Fibroblast of peridontal ligament (primary cell): Measurements from ENCODE around the gene EPHA8.

ENCODE experiments used
- DNase-seq: peaks from one replicate; pipeline ENCODE4 v3.0.0-alpha.2; 2010; ENCODE audit errors: extremely low read depth

EPHA8 gene

GRCh38 chr1:22567197-22567596, 3.9 kb downstream of the EPHA8 start:
- DNase-seq: no peak

GRCh38 chr1:22567994-22568393, 4.7 kb downstream of the EPHA8 start:
- no peak for DNase-seq

- no peak for DNase-seq
Measured at GRCh38 chr1:22569269-22569668, 6.0 kb downstream of the EPHA8 start.

GRCh38 chr1:22570140-22570909, 7.0 kb downstream of the EPHA8 start:
- DNase-seq: no peak

GRCh38 chr1:22572818-22573217, 9.5 kb downstream of the EPHA8 start:
- DNase-seq: no peak

GRCh38 chr1:22573237-22573636, 9.9 kb downstream of the EPHA8 start:
- no peak for DNase-seq

- DNase-seq: no peak
Measured at GRCh38 chr1:22575532-22576149, 12.4 kb downstream of the EPHA8 start.

- DNase-seq: no peak
Measured at GRCh38 chr1:22576150-22576544, 12.9 kb downstream of the EPHA8 start.

- DNase-seq: no peak
Measured at GRCh38 chr1:22576617-22577016, 13.3 kb downstream of the EPHA8 start.

- no peak for DNase-seq
Measured at GRCh38 chr1:22578732-22579361, 15.6 kb downstream of the EPHA8 start.

GRCh38 chr1:22579541-22580155, 16.4 kb downstream of the EPHA8 start:
- DNase-seq: no peak

GRCh38 chr1:22582661-22583635, 19.7 kb downstream of the EPHA8 start:
- no peak for DNase-seq

GRCh38 chr1:22584001-22584562, 20.8 kb downstream of the EPHA8 start:
- DNase-seq: no peak

- no peak for DNase-seq
Measured at GRCh38 chr1:22584970-22585369, 21.7 kb downstream of the EPHA8 start.

GRCh38 chr1:22585471-22585870, 22.2 kb downstream of the EPHA8 start:
- no peak for DNase-seq

GRCh38 chr1:22586356-22587130, 23.3 kb downstream of the EPHA8 start:
- no peak for DNase-seq

GRCh38 chr1:22587247-22587646, 24.0 kb downstream of the EPHA8 start:
- no peak for DNase-seq

- no peak for DNase-seq
Measured at GRCh38 chr1:22588899-22589422, 25.7 kb downstream of the EPHA8 start.

- no peak for DNase-seq
Measured at GRCh38 chr1:22591576-22591975, 28.3 kb downstream of the EPHA8 start.

GRCh38 chr1:22592051-22592450, 28.8 kb downstream of the EPHA8 start:
- no peak for DNase-seq
